ENCODE measurements around the gene FTO. TPM values are rescaled to one million over a fixed set of nuclear protein-coding genes. Genes with fewer than 3 reads are reported as not detected.
"Not testable (repeated sequence)": the region's sequence is repeated elsewhere in the genome, so short reads cannot be mapped to it uniquely, and the experiment has no call there.

The FTO gene
- total RNA-seq, 1 donor = 45.2 TPM

DNA sequence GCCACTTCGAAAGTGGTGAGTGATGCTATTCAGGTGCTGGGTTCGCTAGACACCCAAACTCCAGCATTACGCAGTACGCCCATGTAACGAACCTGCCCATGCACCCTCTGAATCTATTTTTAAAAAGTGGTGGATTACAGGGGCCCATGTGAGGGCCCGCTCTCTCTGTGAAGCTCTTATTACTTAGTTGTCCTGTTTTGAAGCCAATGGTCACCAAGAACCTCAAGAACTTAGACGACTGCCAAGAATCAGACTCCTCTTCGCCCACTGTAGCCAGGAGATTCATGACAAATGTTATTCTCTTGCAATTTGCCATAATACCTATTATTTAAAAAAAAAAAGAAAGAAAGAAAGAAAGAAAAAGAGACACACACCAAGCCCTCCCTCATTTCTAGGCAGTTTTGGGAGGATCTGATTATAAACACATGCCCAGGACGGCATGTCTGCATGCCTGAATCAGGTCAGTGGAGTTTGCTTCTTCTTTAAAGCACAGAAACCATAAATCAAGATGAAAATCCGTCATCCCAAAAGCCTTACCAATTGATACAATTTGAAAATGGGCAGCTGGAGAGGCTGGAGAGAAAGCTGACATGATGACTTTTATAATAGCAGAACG, 474.0 kb downstream of the FTO start:
- H3K4me3 ChIP-seq (ENCODE audit: low read length) = no peak overlapping the region
- peaks cover 2% of the 10 kb centered on the region for H3K27me3 ChIP-seq (ENCODE audit: insufficient read depth, low read length)
- H3K9me3 ChIP-seq (ENCODE audit: low read depth, low read length) = no peaks in the 10 kb centered on the region
- no peaks in the 10 kb centered on the region for H3K4me1 ChIP-seq (ENCODE audit: insufficient read depth, low read length)

DNA sequence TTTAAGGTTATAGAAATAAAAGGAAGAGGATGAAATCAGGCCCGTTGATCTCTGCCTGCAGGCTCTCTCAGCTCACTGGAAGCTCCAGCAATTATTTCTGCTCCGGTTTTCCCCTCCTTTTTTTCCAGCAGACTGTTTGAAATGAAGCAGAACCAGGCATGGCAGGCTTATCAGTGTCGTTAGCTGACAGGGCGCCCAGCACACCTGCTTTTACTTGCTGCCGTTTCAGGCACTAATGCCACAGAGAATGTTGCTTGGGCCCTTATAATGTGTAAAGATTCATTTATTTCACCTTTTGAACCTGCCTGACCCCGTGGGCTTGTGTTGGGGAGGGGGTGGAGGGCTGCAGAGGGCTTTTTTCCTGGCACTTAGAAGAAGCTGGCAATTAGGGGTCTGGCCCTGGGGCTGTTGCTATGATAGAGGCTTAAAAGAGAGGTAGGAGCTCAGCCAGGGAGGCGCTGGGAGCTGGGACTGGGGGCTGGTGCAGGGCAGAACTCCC, 474.6 kb downstream of the FTO start:
- Histone ChIP-seq H3K9me3 (ENCODE audit: low read depth, low read length) (no peaks in the 10 kb centered on the region), H3K27me3 (ENCODE audit: insufficient read depth, low read length) (no peaks in the 10 kb centered on the region), H3K4me1 (ENCODE audit: insufficient read depth, low read length) (no peaks in the 10 kb centered on the region), H3K4me3 (ENCODE audit: low read length) (no peak overlapping the region)

DNA sequence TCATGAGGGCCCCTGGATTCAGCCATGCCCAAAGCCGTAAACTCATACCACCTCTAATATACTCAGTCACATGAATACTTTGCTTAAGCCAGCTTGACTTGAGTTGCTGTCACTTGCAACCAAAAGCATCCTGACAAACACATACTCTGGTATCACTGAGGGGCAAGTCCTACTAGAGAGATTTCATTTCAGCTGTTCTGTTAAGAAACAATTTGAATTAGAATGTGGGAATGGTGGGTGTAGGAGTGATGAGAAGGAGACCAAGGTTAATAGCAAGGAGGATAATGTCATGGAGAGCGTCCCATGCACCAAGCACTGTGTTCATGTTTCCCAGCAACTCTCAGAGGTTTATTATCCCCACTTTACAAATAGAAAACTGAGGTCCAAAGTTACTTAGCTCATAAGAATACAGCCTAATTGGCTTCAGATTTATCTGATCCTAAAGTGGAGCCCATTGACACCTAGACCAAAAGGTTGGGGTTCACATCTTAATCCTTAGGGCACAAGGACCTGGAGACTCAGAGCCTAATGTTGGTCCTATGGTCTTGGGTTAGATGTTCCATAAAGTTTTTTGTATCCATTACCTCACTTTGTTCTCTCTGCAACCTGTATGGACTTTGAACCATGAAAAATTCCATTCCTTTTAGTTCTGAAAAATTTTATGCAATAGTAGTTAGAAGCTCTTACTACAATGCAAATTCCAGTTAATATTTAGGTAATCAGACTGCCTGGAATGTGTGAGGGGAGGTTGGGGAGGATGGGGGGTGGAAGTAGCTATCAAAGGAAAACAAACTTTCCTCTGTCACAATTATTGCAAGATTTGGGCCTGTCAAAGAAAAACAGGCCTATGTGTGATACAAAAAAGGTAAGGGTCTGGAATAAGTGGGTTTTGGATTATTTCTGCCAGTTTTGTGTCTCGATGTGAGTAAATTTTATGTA, 476.7 kb downstream of the FTO start:
- Histone ChIP-seq H3K4me1 (ENCODE audit: insufficient read depth, low read length) (no peaks in the 10 kb centered on the region), H3K9me3 (ENCODE audit: low read depth, low read length) (no peaks in the 10 kb centered on the region), H3K4me3 (ENCODE audit: low read length) (no peak overlapping the region), H3K27me3 (ENCODE audit: insufficient read depth, low read length) (no peaks in the 10 kb centered on the region)

DNA sequence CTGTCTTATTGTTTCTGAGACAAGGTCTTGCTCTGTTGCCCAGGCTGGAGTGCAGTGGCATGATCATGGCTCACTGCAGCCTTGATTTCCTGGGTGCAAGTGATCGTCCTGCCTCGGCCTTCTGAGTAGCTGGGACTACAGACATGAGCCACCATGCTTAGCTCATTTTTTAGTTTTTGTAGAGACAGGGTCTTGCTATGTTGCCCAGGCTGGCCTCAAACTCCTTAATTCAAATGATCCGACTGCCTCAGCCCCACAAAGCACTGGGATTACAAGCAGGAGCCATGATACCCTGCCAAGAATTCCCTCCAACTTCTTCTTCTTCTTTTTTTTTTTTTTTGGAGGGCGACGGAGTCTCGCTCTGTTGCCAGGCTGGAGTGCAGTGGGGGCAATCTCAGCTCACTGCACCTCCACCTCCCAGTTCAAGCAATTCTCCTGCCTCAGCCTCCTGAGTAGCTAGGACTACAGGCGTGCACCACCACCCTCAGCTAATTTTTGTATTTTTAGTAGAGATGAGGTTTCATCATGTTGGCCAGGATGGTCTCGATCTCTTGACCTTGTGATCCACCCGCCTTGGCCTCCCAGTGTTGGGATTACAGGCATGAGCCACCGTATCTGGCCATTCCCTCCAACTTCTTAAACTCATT, 477.9 kb downstream of the FTO start:
- not testable (repeated sequence) for H3K27me3 ChIP-seq (ENCODE audit: insufficient read depth, low read length); H3K9me3 ChIP-seq (ENCODE audit: low read depth, low read length); H3K4me3 ChIP-seq (ENCODE audit: low read length); H3K4me1 ChIP-seq (ENCODE audit: insufficient read depth, low read length)

DNA sequence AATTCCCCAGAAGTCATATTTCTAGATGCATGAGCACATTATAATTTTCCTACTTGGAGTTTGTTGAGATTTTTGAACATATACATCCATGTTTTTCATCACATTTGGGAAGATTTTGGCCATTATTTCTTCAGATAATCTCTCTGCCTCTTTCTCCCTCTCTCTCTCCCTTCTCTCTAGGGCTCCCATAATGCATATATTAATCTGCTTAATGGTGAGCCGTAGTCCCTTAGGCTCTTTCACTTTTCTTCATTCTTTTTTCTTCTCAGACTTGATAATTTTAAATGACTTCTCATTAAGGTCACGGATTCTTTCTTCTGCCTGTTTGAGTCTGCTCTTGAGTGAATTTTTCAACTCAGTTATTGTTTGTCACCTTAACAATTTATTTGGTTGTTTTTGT, 481.1 kb downstream of the FTO start:
- Histone ChIP-seq H3K4me1 (ENCODE audit: insufficient read depth, low read length) (no peaks in the 10 kb centered on the region), H3K27me3 (ENCODE audit: insufficient read depth, low read length) (no peaks in the 10 kb centered on the region), H3K4me3 (ENCODE audit: low read length) (no peak overlapping the region), H3K9me3 (ENCODE audit: low read depth, low read length) (no peaks in the 10 kb centered on the region)

DNA sequence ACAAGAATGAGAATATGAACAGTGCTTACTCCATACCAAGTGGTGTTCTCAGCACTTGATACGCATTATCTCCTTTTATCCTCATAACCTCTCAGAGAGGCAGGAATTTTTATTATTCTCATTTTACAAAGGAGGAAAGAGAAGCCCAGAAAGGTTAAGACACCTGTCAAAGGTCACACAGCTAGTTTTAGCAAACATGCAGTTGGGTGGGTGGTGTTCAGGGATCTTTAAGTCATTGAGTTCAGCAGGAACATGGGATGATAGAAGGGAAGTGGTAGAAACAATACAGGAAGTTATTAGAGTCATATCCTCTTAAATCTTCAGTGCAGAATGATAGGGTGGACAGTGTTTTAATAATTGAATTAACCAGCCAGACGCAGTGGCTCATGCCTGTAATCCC, 487.2 kb downstream of the FTO start:
- Histone ChIP-seq H3K4me3 (ENCODE audit: low read length) (no peak overlapping the region), H3K27me3 (ENCODE audit: insufficient read depth, low read length) (no peaks in the 10 kb centered on the region), H3K4me1 (ENCODE audit: insufficient read depth, low read length) (no peaks in the 10 kb centered on the region), H3K9me3 (ENCODE audit: low read depth, low read length) (no peaks in the 10 kb centered on the region)

DNA sequence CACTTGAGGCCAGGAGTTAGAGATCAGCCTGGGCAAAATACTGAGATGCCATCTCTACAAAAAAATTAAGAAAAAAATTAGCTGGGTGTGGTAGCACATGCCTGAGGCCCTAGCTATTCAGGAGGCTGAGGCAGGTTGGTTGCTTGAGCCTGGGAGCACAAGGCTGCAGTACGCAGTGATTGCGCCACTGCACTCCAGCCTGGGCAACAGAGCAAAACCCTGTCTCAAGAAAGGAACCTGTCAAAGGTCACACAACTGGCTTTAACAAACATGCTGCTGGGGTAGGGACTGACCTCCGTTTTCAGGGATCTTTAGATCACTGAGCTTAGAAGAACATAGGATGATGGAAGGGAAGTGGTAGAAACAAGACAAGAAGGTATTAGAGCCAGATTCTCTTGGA, 487.6 kb downstream of the FTO start:
- Histone ChIP-seq H3K4me1 (ENCODE audit: insufficient read depth, low read length) (no peaks in the 10 kb centered on the region), H3K27me3 (ENCODE audit: insufficient read depth, low read length) (no peaks in the 10 kb centered on the region), H3K9me3 (ENCODE audit: low read depth, low read length) (no peaks in the 10 kb centered on the region), H3K4me3 (ENCODE audit: low read length) (no peak overlapping the region)

DNA sequence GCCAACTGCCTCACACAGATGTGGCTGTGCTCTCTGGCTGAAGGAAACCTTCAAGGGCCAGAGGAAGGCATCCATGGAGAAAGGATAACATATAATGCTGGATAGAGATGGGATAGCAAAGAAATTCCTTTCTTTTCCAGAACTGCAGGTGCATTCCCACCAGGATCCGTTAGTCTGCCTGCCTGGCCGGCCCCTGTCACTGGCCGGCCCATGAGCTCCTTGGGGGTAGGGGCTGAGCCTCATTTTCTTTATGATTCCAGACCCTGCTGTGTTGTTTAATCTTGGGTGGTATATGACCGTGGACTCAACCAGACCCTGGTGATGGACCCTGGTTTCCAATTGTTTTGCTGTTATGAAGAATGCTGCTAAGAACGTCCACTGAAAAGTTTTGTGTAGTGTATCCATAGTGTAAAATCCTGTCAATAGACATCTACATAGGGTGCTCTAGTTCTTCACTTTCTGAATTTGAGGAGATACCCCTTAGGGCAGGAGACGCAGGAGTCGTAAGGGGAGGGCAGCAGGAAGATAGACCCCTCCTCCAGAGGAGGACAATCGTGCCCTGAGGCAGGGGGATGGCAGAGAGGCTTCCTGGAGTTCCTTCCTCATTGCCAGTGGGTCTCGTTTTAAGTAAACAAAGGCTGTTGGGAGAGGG, 489.2 kb downstream of the FTO start:
- Histone ChIP-seq H3K27me3 (ENCODE audit: insufficient read depth, low read length) (no peaks in the 10 kb centered on the region), H3K9me3 (ENCODE audit: low read depth, low read length) (no peaks in the 10 kb centered on the region), H3K4me1 (ENCODE audit: insufficient read depth, low read length) (no peaks in the 10 kb centered on the region), H3K4me3 (ENCODE audit: low read length) (no peak overlapping the region)

DNA sequence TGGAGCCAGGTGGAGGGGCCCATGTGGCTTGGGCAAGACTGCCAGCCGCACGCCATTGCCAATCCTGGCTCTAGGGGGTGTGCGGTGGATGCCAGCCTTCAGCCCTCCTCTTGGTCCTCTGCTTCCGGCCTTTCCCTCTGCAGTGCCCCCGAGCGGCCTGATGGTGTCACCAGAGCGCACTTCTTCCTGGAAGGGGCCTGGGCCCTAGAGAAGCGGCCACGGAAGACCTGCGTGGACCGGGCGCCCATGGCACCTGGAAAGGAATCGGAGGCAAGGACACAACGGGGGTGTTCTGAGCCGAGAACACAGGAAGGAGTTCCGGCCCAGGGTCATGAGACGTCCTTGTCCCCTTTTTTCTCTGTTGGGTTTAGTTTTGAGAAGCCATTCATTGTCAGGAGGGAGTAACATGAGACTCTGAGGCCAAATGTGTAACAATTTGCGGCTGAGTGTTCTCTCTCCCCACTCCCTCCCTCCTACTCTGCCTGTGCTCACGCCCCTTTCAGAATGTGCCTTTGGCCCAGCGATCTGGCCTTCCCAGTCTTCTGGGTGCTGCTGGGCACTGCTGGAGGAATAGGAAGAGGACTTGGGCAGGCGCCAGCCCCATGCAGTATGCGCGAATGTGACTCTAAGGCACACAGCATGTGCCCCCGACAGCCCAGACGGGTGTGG, 489.8 kb downstream of the FTO start:
- Histone ChIP-seq H3K4me1 (ENCODE audit: insufficient read depth, low read length) (no peaks in the 10 kb centered on the region), H3K4me3 (ENCODE audit: low read length) (no peak overlapping the region), H3K9me3 (ENCODE audit: low read depth, low read length) (no peaks in the 10 kb centered on the region), H3K27me3 (ENCODE audit: insufficient read depth, low read length) (no peaks in the 10 kb centered on the region)

DNA sequence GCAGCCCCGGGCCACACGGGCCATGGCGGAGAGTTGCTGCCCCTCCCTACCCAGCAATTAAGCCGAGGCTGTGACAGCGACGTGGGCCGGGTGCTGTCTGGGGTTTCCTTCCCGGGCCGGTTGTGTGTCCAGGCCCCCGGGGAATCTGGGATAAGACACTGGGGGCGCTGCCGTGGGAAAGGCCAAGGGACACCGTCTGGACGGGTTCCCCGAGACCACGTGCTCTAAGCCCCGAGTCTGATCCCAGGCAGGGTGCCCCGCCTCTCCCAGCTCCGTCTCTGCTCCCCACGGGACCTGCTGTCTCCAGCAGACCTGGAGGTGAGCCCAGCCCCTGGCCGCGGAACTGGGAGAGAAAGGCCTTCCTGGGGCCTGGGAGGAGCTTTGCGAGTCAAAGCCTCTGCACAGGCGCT, 490.4 kb downstream of the FTO start:
- no peaks in the 10 kb centered on the region for H3K27me3 ChIP-seq (ENCODE audit: insufficient read depth, low read length)
- H3K9me3 ChIP-seq (ENCODE audit: low read depth, low read length) = no peaks in the 10 kb centered on the region
- H3K4me3 ChIP-seq (ENCODE audit: low read length) = no peak overlapping the region
- H3K4me1 ChIP-seq (ENCODE audit: insufficient read depth, low read length) = no peaks in the 10 kb centered on the region

DNA sequence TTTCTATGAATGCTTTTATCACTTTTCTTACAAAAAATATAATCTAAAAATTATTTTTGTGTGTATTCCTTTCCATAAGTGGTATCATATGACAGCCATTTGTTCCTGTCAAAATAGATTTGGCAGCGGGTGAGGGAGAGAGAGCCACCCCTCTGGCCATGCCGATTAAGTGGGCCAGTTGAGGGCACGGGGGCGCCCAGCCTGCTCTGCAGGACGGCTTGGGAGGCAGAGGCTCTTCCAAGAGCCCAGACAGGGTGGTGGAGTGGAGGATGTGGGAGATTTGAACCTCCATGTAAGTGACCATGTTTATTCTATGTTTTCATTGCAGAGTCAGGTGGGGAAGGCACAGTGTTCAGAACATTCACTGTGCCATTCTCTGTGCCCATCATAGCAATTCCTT, 493.8 kb downstream of the FTO start:
- no peak overlapping the region for H3K4me3 ChIP-seq (ENCODE audit: low read length)
- H3K9me3 ChIP-seq (ENCODE audit: low read depth, low read length) = no peaks in the 10 kb centered on the region
- no peaks in the 10 kb centered on the region for H3K4me1 ChIP-seq (ENCODE audit: insufficient read depth, low read length)
- no peaks in the 10 kb centered on the region for H3K27me3 ChIP-seq (ENCODE audit: insufficient read depth, low read length)

DNA sequence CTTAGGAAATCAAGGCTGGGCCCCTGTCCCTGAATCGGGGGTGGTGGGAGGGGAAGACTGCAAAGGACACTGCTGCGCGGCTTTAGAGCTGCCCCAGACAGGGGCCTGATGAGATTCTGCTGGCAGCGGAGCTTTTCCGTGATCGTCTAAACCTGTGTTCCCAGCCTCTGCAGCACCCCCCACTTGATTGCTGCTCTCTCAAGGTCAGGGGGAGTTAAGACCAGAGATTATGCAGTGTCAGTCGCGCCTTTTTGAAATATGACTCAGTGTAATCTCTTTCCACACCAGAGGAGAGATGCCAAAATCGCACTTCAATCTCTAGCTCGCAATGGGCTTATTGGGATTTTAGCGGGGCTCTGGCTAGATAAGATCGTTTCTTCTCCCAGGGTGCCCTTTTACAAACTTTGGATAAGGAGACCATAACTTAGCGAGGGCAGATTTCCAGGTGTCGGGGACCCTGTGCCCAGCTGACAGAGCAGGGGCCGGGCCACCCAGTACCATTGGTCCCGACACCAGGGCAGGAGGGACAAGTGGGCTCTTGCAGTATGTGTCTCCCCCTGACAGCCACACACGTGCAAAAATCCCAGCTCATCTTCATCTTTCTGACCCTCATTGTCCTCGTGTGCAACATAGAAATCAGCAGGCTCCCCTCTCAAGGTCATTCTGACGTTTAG, 495.7 kb downstream of the FTO start:
- no peaks in the 10 kb centered on the region for H3K27me3 ChIP-seq (ENCODE audit: insufficient read depth, low read length)
- H3K9me3 ChIP-seq (ENCODE audit: low read depth, low read length) = no peaks in the 10 kb centered on the region
- no peak overlapping the region for H3K4me3 ChIP-seq (ENCODE audit: low read length)
- H3K4me1 ChIP-seq (ENCODE audit: insufficient read depth, low read length) = no peaks in the 10 kb centered on the region

DNA sequence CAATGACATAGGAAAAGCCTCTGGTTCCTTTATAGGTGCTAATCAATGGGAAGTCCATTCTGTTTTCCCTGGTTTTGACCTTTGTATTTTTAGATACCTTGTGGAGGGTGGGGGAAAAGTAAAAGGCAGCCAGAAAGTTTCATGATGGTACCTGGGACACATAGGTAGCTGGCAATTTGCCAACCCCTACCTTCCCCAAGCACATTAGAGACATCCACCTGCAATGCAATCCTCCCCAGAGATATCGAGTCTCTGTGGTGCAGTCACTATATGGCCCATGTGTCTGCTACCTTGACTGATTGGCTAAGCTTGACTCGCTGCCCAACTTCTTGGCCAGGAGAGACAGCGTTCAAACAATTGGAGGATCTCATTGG, 496.2 kb downstream of the FTO start:
- no peaks in the 10 kb centered on the region for H3K4me1 ChIP-seq (ENCODE audit: insufficient read depth, low read length)
- H3K4me3 ChIP-seq (ENCODE audit: low read length) = no peak overlapping the region
- H3K9me3 ChIP-seq (ENCODE audit: low read depth, low read length) = no peaks in the 10 kb centered on the region
- H3K27me3 ChIP-seq (ENCODE audit: insufficient read depth, low read length) = no peaks in the 10 kb centered on the region

DNA sequence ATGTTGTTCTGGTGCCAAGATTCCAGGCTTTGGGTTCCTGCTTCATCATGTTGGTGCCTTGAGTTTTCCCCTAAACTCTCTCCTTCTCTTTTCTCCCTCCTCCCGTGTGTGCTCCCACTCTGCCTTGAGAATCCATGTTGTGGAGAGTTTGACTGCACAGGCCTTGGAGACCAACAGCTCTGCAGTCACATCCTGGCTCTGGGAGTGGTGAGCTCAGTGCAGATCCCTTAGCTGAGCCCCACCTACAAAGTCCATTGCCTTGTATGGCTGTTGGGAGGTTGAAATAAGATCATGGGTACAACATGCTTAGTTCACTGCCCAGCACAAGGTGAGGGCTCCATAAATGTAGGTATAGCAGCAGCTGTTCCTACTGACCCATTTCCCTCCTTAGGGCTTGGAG, 496.8 kb downstream of the FTO start:
- Histone ChIP-seq H3K4me1 (ENCODE audit: insufficient read depth, low read length) (no peaks in the 10 kb centered on the region), H3K9me3 (ENCODE audit: low read depth, low read length) (no peaks in the 10 kb centered on the region), H3K27me3 (ENCODE audit: insufficient read depth, low read length) (no peaks in the 10 kb centered on the region), H3K4me3 (ENCODE audit: low read length) (no peak overlapping the region)
